Esophagus (tissue), 2 donors: ENCODE measurements around the gene HELB. TPM values are rescaled to one million over a fixed set of nuclear protein-coding genes. Genes with fewer than 3 reads are reported as not detected.

ENCODE experiments used
- H3K27ac ChIP-seq, 2 donors: one replicate each; pipeline ENCODE4 v1.5.1; 2013; ENCODE audit warnings: low read depth in 2 of 2, mild to moderate bottlenecking in 2 of 2, inconsistent platforms in 1 of 2, low read length in 1 of 2, moderate library complexity in 1 of 2
- H3K27me3 ChIP-seq, 2 donors: one replicate each; pipeline ENCODE4 v1.6.1; 2013; ENCODE audit warnings: low read length in 2 of 2, control low read depth in 1 of 2, mild to moderate bottlenecking in 1 of 2; ENCODE audit not compliant: insufficient read depth in 2 of 2, control insufficient read depth in 1 of 2
- H3K36me3 ChIP-seq, 2 donors: one replicate each; pipeline ENCODE4 v1.6.1; 2013; ENCODE audit warnings: low read length in 1 of 2; ENCODE audit not compliant: control insufficient read depth in 2 of 2, insufficient read depth in 2 of 2
- H3K4me1 ChIP-seq, 2 donors: one replicate each; pipeline ENCODE4 v1.6.1; 2013; ENCODE audit warnings: low read length in 1 of 2; ENCODE audit not compliant: control insufficient read depth in 2 of 2, insufficient read depth in 2 of 2
- H3K4me3 ChIP-seq, 2 donors: one replicate each; pipeline ENCODE4 v1.5.1; 2013; ENCODE audit warnings: low read length in 2 of 2, mild to moderate bottlenecking in 2 of 2, low read depth in 1 of 2, moderate library complexity in 1 of 2
- H3K9me3 ChIP-seq, 2 donors: one replicate each; pipeline ENCODE4 v1.6.1; 2013; ENCODE audit warnings: mild to moderate bottlenecking in 2 of 2, low read depth in 1 of 2, low read length in 1 of 2, moderate library complexity in 1 of 2; ENCODE audit not compliant: control insufficient read depth in 2 of 2, insufficient read depth in 1 of 2
- WGBS, 2 donors: extraction: QIAGEN DNeasy Blood & Tissue Kit; methylation state at CpG; one replicate each; pipeline ENCODE4 v1.1.7; 2013; 5-methylcytosine and 5-hydroxymethylcytosine counted together
- polyA plus RNA-seq, 2 donors: library from polyadenylated mRNA; stranded (reverse); fragments of 200-250 nt; gene quantifications; one replicate each; pipeline ENCODE4 v1.2.3, GENCODE V29; 2013
- donor health status: healthy with polysubstance abuse.
- donor health status: Bipolar disorder and iron deficiency.

HELB gene
- polyA plus RNA-seq, 2 donors, result 0.31 to 0.57 TPM

GRCh38 chr12:66345956-66346355, 43.7 kb downstream of the HELB start:
- Histone ChIP-seq H3K36me3 (peaks cover 0 to 3% of the 10 kb centered on the region in 2 donors), H3K4me3 (no peak overlapping the region), H3K9me3 (peaks cover 2 to 4% of the 10 kb centered on the region in 2 donors), H3K27ac (no peak overlapping the region), H3K27me3 (no peaks in the 10 kb centered on the region), H3K4me1 (no peaks in the 10 kb centered on the region)
- WGBS, 2 donors, result 93 to 97% methylated on average over 2 of the region's 2 CpGs

GRCh38 chr12:66351301-66351700, 49.0 kb downstream of the HELB start:
- Histone ChIP-seq H3K4me1 (no peaks in the 10 kb centered on the region), H3K9me3 (no peaks in the 10 kb centered on the region), H3K36me3 (peaks cover 0 to 2% of the 10 kb centered on the region in 2 donors), H3K27ac (no peak overlapping the region), H3K4me3 (no peak overlapping the region), H3K27me3 (no peaks in the 10 kb centered on the region)
- 83 to 94% methylated on average over 2 of the region's 2 CpGs for WGBS, 2 donors

GRCh38 chr12:66352197-66352596, 49.9 kb downstream of the HELB start:
- H3K27me3 ChIP-seq, result no peaks in the 10 kb centered on the region
- 83 to 86% methylated on average over 9 of the region's 9 CpGs for WGBS, 2 donors
- no peak overlapping the region for H3K4me3 ChIP-seq
- H3K36me3 ChIP-seq, result peaks cover 0 to 2% of the 10 kb centered on the region in 2 donors
- no peaks in the 10 kb centered on the region for H3K9me3 ChIP-seq
- H3K27ac ChIP-seq, result no peak overlapping the region
- no peaks in the 10 kb centered on the region for H3K4me1 ChIP-seq

- Histone ChIP-seq H3K4me1 (no peaks in the 10 kb centered on the region), H3K36me3 (peaks cover 0 to 2% of the 10 kb centered on the region in 2 donors), H3K27me3 (no peaks in the 10 kb centered on the region), H3K9me3 (no peaks in the 10 kb centered on the region), H3K27ac (no peak overlapping the region), H3K4me3 (no peak overlapping the region)
- WGBS, 2 donors, result 97 to 98% methylated on average over 8 of the region's 8 CpGs
These were observed 50.6 kb downstream of the HELB start for GRCh38 chr12:66352899-66353298.

GRCh38 chr12:66354291-66354690, 52.0 kb downstream of the HELB start:
- H3K4me3 ChIP-seq, result no peak overlapping the region
- 85 to 87% methylated on average over 6 of the region's 6 CpGs for WGBS, 2 donors
- H3K27ac ChIP-seq, result no peak overlapping the region
- no peaks in the 10 kb centered on the region for H3K4me1 ChIP-seq
- H3K36me3 ChIP-seq, result peaks cover 0 to 2% of the 10 kb centered on the region in 2 donors
- H3K9me3 ChIP-seq, result no peaks in the 10 kb centered on the region
- H3K27me3 ChIP-seq, result no peaks in the 10 kb centered on the region

- Histone ChIP-seq H3K27ac (no peak overlapping the region), H3K9me3 (no peaks in the 10 kb centered on the region), H3K36me3 (peaks cover 0 to 2% of the 10 kb centered on the region in 2 donors), H3K27me3 (no peaks in the 10 kb centered on the region), H3K4me1 (no peaks in the 10 kb centered on the region), H3K4me3 (no peak overlapping the region)
These were observed 57.0 kb downstream of the HELB start for GRCh38 chr12:66359300-66359699.

GRCh38 chr12:66361703-66362102, 59.4 kb downstream of the HELB start:
- Histone ChIP-seq H3K36me3 (no peaks in the 10 kb centered on the region), H3K9me3 (no peaks in the 10 kb centered on the region), H3K27ac (no peak overlapping the region), H3K4me1 (no peaks in the 10 kb centered on the region), H3K4me3 (no peak overlapping the region), H3K27me3 (no peaks in the 10 kb centered on the region)
- WGBS, 2 donors, result 87 to 92% methylated on average over 4 of the region's 4 CpGs

- no peaks in the 10 kb centered on the region for H3K27me3 ChIP-seq
- no peak overlapping the region for H3K27ac ChIP-seq
- no peaks in the 10 kb centered on the region for H3K9me3 ChIP-seq
- 82 to 90% methylated on average over 3 of the region's 3 CpGs for WGBS, 2 donors
- no peak overlapping the region for H3K4me3 ChIP-seq
- no peaks in the 10 kb centered on the region for H3K4me1 ChIP-seq
- no peaks in the 10 kb centered on the region for H3K36me3 ChIP-seq
These were observed 63.6 kb downstream of the HELB start for GRCh38 chr12:66365718-66366490.

GRCh38 chr12:66367015-66367667, 64.8 kb downstream of the HELB start:
- H3K27ac ChIP-seq, result no peak overlapping the region
- 71% methylated on average over 3 of the region's 3 CpGs for WGBS, 2 donors
- H3K4me3 ChIP-seq, result no peak overlapping the region
- no peaks in the 10 kb centered on the region for H3K36me3 ChIP-seq
- H3K9me3 ChIP-seq, result no peaks in the 10 kb centered on the region
- no peaks in the 10 kb centered on the region for H3K4me1 ChIP-seq
- H3K27me3 ChIP-seq, result no peaks in the 10 kb centered on the region

- Histone ChIP-seq H3K27ac (no peak overlapping the region), H3K9me3 (no peaks in the 10 kb centered on the region), H3K36me3 (no peaks in the 10 kb centered on the region), H3K4me1 (no peaks in the 10 kb centered on the region), H3K4me3 (no peak overlapping the region), H3K27me3 (no peaks in the 10 kb centered on the region)
- WGBS, 2 donors, result 66 to 67% methylated on average over 2 of the region's 2 CpGs
These were observed 69.7 kb downstream of the HELB start for GRCh38 chr12:66371982-66372381.
